Spleen (tissue), 7 donors: ENCODE results near the gene MYO18A.

Experiments
- POLR2A ChIP-seq, 3 donors: fragments of 450-650 bp; IDR thresholded peaks; one replicate each; pipeline ENCODE4 v1.5.1; 2017; ENCODE audit warnings: antibody characterized with exemption in 3 of 3, mild to moderate bottlenecking in 1 of 3
- POLR2AphosphoS5 ChIP-seq, 3 donors: sonication (generic); formaldehyde crosslinking; IDR thresholded peaks; one replicate each; pipeline ENCODE4 v1.5.1; 2017; ENCODE audit warnings: antibody characterized with exemption in 3 of 3
- TF ChIP-seq, protein P1 (sequence below), 11 experiments: fragments of 200-600 bp in 7 of 11; fragments of 450-650 bp in 4 of 11; sonication (generic) in 4 of 11; IDR thresholded peaks in 8 of 11; conservative IDR thresholded peaks in 3 of 11; 1 replicate in 7 of 11; 2 replicates in 4 of 11; pipeline versions ENCODE4 v1.4.0 to v1.8.0; 2016 to 2021; ENCODE audit warnings: antibody characterized with exemption in 11 of 11, inconsistent platforms in 4 of 11, mild to moderate bottlenecking in 1 of 11
- donor health status: DM: no; HTN: no; CAD: no; lungs with moderate emphysema.
- donor health status: DM: no; HTN: no; CAD: no.
- donor health status: DM: no; HTN: no; CAD: no.

DNA sequence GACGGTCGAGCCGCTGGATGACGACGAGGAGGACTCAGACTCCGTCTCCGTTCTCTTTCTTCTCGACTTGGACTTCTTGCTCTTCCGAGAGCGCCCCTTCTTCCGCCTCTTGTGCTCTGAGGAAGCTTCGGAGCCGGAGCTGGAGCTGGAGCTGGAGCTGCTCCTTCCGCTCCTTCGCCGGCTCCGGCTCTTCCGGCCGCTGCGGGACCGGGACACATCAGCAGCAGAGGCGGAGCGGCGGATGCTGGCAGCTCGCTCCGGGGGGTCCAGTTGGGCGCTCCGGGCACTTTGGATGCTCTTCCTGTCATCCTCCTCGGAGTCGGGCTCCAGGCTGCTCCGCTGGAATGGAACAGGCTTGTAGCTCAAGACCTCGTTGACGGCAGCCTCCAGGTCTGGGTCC, 100.3 kb downstream of the MYO18A start:
- TF ChIP-seq, protein P1, sequence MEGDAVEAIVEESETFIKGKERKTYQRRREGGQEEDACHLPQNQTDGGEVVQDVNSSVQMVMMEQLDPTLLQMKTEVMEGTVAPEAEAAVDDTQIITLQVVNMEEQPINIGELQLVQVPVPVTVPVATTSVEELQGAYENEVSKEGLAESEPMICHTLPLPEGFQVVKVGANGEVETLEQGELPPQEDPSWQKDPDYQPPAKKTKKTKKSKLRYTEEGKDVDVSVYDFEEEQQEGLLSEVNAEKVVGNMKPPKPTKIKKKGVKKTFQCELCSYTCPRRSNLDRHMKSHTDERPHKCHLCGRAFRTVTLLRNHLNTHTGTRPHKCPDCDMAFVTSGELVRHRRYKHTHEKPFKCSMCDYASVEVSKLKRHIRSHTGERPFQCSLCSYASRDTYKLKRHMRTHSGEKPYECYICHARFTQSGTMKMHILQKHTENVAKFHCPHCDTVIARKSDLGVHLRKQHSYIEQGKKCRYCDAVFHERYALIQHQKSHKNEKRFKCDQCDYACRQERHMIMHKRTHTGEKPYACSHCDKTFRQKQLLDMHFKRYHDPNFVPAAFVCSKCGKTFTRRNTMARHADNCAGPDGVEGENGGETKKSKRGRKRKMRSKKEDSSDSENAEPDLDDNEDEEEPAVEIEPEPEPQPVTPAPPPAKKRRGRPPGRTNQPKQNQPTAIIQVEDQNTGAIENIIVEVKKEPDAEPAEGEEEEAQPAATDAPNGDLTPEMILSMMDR (IDR thresholded peaks at IDR 0.05 in 8 of 11, conservative IDR thresholded peaks at IDR 0.05 in 3 of 11): no peak
- TF ChIP-seq POLR2AphosphoS5 (IDR thresholded peaks at IDR 0.05) (no peak), POLR2A (IDR thresholded peaks at IDR 0.05) (no peak)
